NB4 (cell line): Measurements from ENCODE around the gene TRAPPC3.

Source experiments
- CTCF ChIP-seq: IDR thresholded peaks from one replicate; pipeline ENCODE4 v1.5.1; 2012; ENCODE audit warnings: low read depth, low read length
- POLR2A ChIP-seq: IDR thresholded peaks from 2 replicates; pipeline ENCODE4 v1.6.1; 2011; ENCODE audit warnings: mild to moderate bottlenecking; ENCODE audit not compliant: insufficient read length; ENCODE audit errors: extremely low read depth
- TF ChIP-seq, protein P1 (sequence below): IDR thresholded peaks from 2 replicates; pipeline ENCODE4 v1.6.1; 2011; ENCODE audit warnings: low read depth, low read length

DNA sequence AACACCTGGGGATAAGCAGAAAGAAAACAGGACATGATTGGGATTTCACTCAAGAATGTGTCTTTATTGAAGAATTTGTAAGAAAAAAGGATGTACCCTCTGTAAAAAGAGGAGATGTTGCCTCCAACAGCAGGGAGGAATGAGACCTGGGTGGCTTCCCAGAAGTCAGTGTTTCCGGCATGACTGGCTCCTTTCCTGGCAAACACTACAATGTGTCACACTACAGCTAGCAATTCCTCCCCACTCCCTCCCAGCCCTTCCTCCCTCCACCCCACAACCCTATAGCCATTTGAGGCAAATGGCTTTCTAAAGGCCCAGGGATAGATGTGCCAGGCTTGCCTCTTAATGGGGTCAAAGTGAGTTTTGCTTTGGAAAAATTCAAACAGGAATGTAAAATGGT, 12.8 kb downstream of the TRAPPC3 start:
- no peak for TF ChIP-seq CTCF
- no peak for TF ChIP-seq POLR2A
- TF ChIP-seq, protein P1, sequence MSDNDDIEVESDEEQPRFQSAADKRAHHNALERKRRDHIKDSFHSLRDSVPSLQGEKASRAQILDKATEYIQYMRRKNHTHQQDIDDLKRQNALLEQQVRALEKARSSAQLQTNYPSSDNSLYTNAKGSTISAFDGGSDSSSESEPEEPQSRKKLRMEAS = no peak
